Measurements from ENCODE around the gene LTBP4.

DNA sequence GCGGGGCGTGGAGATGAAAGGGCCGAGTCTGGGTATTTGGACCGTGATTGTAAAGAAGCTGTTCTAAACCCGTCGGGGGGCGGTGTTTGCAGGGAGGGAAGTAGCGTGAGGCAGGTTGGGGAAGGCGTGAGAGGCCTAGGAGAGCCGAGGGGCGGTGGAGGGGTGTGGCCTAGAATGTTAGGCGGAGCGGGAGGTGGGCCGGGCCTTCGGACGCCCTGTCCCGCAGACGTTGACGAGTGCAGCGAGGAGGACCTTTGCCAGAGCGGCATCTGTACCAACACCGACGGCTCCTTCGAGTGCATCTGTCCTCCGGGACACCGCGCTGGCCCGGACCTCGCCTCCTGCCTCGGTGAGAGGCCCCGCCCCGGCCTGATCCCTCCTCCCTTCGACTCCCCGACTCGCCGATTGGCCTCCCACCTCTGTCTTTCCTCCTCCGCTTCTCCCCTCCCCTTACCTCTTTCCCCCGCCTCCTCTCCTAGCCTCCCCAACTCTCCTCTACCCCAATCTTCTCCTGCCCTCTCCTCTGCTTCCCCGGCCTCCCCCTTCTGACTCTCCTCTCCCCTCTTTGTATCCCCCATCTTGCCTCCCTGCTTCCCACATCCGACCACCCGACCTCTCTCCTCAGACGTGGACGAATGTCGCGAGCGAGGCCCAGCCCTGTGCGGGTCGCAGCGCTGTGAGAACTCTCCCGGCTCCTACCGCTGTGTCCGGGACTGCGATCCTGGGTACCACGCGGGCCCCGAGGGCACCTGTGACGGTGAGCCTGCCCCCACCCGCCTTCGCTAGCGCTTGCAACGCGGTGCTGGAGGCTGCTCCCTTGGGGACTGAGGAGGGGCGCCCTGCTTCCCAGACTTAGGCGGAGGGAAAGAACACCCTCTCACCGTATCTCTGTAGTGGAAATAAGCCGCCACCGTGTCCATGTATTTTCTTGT lies 12.8 kb downstream of the LTBP4 start:
- TF ChIP-seq, protein P1, sequence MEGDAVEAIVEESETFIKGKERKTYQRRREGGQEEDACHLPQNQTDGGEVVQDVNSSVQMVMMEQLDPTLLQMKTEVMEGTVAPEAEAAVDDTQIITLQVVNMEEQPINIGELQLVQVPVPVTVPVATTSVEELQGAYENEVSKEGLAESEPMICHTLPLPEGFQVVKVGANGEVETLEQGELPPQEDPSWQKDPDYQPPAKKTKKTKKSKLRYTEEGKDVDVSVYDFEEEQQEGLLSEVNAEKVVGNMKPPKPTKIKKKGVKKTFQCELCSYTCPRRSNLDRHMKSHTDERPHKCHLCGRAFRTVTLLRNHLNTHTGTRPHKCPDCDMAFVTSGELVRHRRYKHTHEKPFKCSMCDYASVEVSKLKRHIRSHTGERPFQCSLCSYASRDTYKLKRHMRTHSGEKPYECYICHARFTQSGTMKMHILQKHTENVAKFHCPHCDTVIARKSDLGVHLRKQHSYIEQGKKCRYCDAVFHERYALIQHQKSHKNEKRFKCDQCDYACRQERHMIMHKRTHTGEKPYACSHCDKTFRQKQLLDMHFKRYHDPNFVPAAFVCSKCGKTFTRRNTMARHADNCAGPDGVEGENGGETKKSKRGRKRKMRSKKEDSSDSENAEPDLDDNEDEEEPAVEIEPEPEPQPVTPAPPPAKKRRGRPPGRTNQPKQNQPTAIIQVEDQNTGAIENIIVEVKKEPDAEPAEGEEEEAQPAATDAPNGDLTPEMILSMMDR (IDR thresholded peaks at IDR 0.05; ENCODE audit: poor library complexity): no peak
- TF ChIP-seq EZH2phosphoT487 (IDR thresholded peaks at IDR 0.05; ENCODE audit: low read depth, severe bottlenecking, unreplicated experiment) (no peak), EZH2 (IDR thresholded peaks at IDR 0.05; ENCODE audit: borderline replicate concordance) (no peak)

Measured in hepatocyte (in vitro differentiated cells).